DND-41 (cell line): ENCODE results near the gene SS18.

Source experiments
- ATAC-seq: fragments of 200-7000 bp; cut with Tn5 transposase; 3 replicates; pipeline ENCODE4 v1.9.1; 2021; ENCODE audit warnings: low read depth; ENCODE audit not compliant: insufficient read depth
- DNase-seq: peaks from one replicate; pipeline ENCODE4 v3.0.0-alpha.2; 2020
- H2AFZ ChIP-seq: 2 replicates; pipeline ENCODE4 v1.6.0; 2012; ENCODE audit warnings: low read depth, low read length
- H3K27ac ChIP-seq: 2 replicates; pipeline ENCODE4 v1.5.1; 2012; ENCODE audit warnings: low read length, inconsistent platforms
- H3K27me3 ChIP-seq: fragments of 200-600 bp; sonication (generic); 2 replicates; pipeline ENCODE4 v1.6.0; 2012; ENCODE audit warnings: low read length, mild to moderate bottlenecking, inconsistent platforms; ENCODE audit not compliant: insufficient read depth, poor library complexity
- H3K36me3 ChIP-seq: 2 replicates; pipeline ENCODE4 v1.5.1; 2012; ENCODE audit warnings: low read length, inconsistent platforms; ENCODE audit not compliant: insufficient read depth
- H3K4me1 ChIP-seq: 2 replicates; pipeline ENCODE4 v1.5.1; 2012; ENCODE audit warnings: mild to moderate bottlenecking, low read length; ENCODE audit not compliant: insufficient read depth
- H3K4me2 ChIP-seq: 2 replicates; pipeline ENCODE4 v1.6.0; 2012; ENCODE audit warnings: mild to moderate bottlenecking, moderate library complexity, low read length, inconsistent platforms; ENCODE audit not compliant: insufficient read depth
- H3K4me3 ChIP-seq, 2 experiments: fragments of 200-600 bp in 1 of 2; shearing (Covaris generic) in 1 of 2; 2 replicates each; pipeline ENCODE4 v1.5.1; 2012 to 2016; ENCODE audit warnings: inconsistent platforms in 2 of 2, low read length in 2 of 2, mild to moderate bottlenecking in 2 of 2, low read depth in 1 of 2, moderate library complexity in 1 of 2
- H3K79me2 ChIP-seq: 2 replicates; pipeline ENCODE4 v1.6.0; 2012; ENCODE audit warnings: low read length, inconsistent platforms; ENCODE audit not compliant: insufficient read depth
- H3K9ac ChIP-seq: 2 replicates; pipeline ENCODE4 v1.6.0; 2012; ENCODE audit warnings: low read depth, mild to moderate bottlenecking, inconsistent platforms, low read length, moderate library complexity
- H3K9me3 ChIP-seq: 2 replicates; pipeline ENCODE4 v1.5.1; 2012; ENCODE audit warnings: low read length, moderate library complexity, mild to moderate bottlenecking, inconsistent platforms; ENCODE audit not compliant: insufficient read depth, severe bottlenecking
- H4K20me1 ChIP-seq: 2 replicates; pipeline ENCODE4 v1.6.0; 2012; ENCODE audit warnings: low read length; ENCODE audit not compliant: insufficient read depth
- CTCF ChIP-seq: IDR thresholded peaks from 2 replicates; pipeline ENCODE4 v1.5.1; 2012; ENCODE audit warnings: borderline replicate concordance, low read length, moderate library complexity, mild to moderate bottlenecking; ENCODE audit not compliant: poor library complexity, severe bottlenecking; ENCODE audit errors: extremely low read depth
- EZH2 ChIP-seq: IDR thresholded peaks from 3 replicates; pipeline ENCODE4 v1.6.1; 2012; ENCODE audit warnings: borderline replicate concordance, low read depth, mild to moderate bottlenecking, moderate library complexity, low read length, inconsistent platforms; ENCODE audit not compliant: severe bottlenecking

Gene SS18

DNA sequence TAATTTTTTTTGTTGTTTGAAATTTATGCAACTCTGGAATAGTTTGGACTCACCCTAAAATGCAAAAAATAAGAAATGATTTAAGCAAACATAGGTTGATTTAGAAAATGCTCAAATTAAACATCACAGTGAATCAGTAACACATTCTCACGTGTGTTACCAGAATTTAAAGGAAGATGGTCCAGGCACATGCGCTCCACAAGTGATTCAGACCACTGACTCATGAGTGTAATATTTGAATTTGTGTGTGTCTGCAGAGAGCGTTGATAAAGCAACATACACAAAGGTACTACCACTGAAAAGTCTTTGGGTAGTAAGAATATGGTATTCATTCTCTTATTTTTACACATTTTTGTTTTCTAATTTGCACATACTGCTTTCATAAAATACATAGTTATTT, 7.9 kb downstream of the SS18 start:
- no peaks in the 10 kb centered on the region for H3K9me3 ChIP-seq
- no peak overlapping the region for H3K4me2 ChIP-seq
- no peak overlapping the region for H3K4me3 ChIP-seq
- no peak for TF ChIP-seq EZH2
- TF ChIP-seq CTCF = no peak
- peaks cover 78% of the 10 kb centered on the region for H3K79me2 ChIP-seq
- no peaks in the 10 kb centered on the region for H3K27me3 ChIP-seq
- peaks cover 5% of the 10 kb centered on the region; the same call in 1 of the 2 replicates for H3K4me1 ChIP-seq
- ATAC-seq (no peak), DNase-seq (no peak)
- H3K36me3 ChIP-seq = peaks cover 81% of the 10 kb centered on the region
- no peak overlapping the region for H3K9ac ChIP-seq
- H2AFZ ChIP-seq = no peak overlapping the region
- peaks cover 8% of the 10 kb centered on the region; the same call in 1 of the 2 replicates for H4K20me1 ChIP-seq
- no peak overlapping the region for H3K27ac ChIP-seq

DNA sequence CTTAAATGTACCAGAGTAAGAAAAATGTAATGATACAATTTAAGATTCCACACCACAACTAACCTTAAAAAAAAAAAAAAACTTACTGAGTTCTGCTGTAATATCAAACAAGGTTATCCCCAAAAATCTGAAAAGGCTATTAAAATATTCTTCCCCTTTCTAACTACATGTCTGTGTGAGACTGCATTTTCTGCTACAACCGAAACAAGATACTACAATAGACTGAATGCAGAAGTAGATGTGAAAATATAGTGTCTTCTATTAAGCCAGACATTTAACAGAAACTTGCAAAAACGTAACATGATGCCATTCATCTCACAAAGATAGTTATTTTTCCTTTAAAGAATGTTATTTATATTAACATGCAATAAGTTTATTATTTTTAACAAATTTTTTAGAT, 16.2 kb downstream of the SS18 start:
- H3K4me1 ChIP-seq = no peaks in the 10 kb centered on the region
- no peak overlapping the region for H3K4me3 ChIP-seq
- DNase-seq (no peak), ATAC-seq (no peak)
- H3K36me3 ChIP-seq = peaks cover 86% of the 10 kb centered on the region
- H3K79me2 ChIP-seq = peaks cover 55% of the 10 kb centered on the region
- H2AFZ ChIP-seq = no peak overlapping the region
- no peaks in the 10 kb centered on the region for H3K27me3 ChIP-seq
- TF ChIP-seq CTCF (no peak), EZH2 (no peak)
- H3K9ac ChIP-seq = no peak overlapping the region
- peaks cover 10% of the 10 kb centered on the region for H3K9me3 ChIP-seq
- H4K20me1 ChIP-seq = no peaks in the 10 kb centered on the region
- no peak overlapping the region for H3K4me2 ChIP-seq
- H3K27ac ChIP-seq = no peak overlapping the region

- Histone ChIP-seq H3K9ac (no peak overlapping the region), H3K79me2 (peaks cover 55% of the 10 kb centered on the region), H3K4me2 (no peak overlapping the region), H2AFZ (no peak overlapping the region), H4K20me1 (no peaks in the 10 kb centered on the region), H3K4me3 (no peak overlapping the region), H3K4me1 (no peaks in the 10 kb centered on the region), H3K27me3 (no peaks in the 10 kb centered on the region), H3K27ac (no peak overlapping the region), H3K9me3 (peaks cover 10% of the 10 kb centered on the region), H3K36me3 (peaks cover 88% of the 10 kb centered on the region)
- DNase-seq (no peak), ATAC-seq (no peak)
- TF ChIP-seq EZH2 (no peak), CTCF (no peak)
Observed at GRCh38 chr18:26073758-26074157, 16.7 kb downstream of the SS18 start.

GRCh38 chr18:26071725-26072124, 18.7 kb downstream of the SS18 start:
- Histone ChIP-seq H3K79me2 (peaks cover 45% of the 10 kb centered on the region), H3K27me3 (no peaks in the 10 kb centered on the region), H3K36me3 (peaks cover 86% of the 10 kb centered on the region), H3K4me1 (no peaks in the 10 kb centered on the region), H4K20me1 (no peaks in the 10 kb centered on the region), H3K9ac (no peak overlapping the region), H3K27ac (no peak overlapping the region), H3K9me3 (peaks cover 10% of the 10 kb centered on the region), H3K4me3 (no peak overlapping the region), H2AFZ (no peak overlapping the region), H3K4me2 (no peak overlapping the region)
- TF ChIP-seq CTCF = no peak
- TF ChIP-seq EZH2 = no peak
- no peak for ATAC-seq
- DNase-seq = no peak
